IMR-90 (cell line): Measurements from ENCODE around the gene CATSPERZ. TPM values are rescaled to one million over a fixed set of nuclear protein-coding genes. Genes with fewer than 3 reads are reported as not detected.

Source experiments
- ATAC-seq: fragments of 200-7000 bp; cut with Tn5 transposase; 2 replicates; pipeline ENCODE4 v1.9.1; 2020; ENCODE audit warnings: low read depth, mild to moderate bottlenecking, moderate library complexity
- BruUV-seq: library from RNA; stranded (reverse); fragments of 400-500 nt; replicated peaks from 2 replicates; lab custom pipeline; 2021; lab: Mats Ljungman, UMichigan
- CTCF ChIA-PET: fragments of 300-600 bp; formaldehyde crosslinking; extraction: SDS; loops from one replicate; lab custom pipeline; 2021; ENCODE audit warnings: antibody characterized with exemption; lab: Yijun Ruan, JAX
- POLR2A ChIA-PET: fragments of 300-600 bp; sonication (Branson Sonifier 250); formaldehyde crosslinking; loops from one replicate; lab custom pipeline; 2022; ENCODE audit warnings: antibody characterized with exemption; ENCODE audit not compliant: unreplicated experiment; lab: Charles Lee
- DNase-seq: peaks from one replicate; pipeline ENCODE4 v3.0.0; 2013
- H2AFZ ChIP-seq: replicated peaks from 2 replicates; pipeline ENCODE3; 2013; ENCODE audit warnings: low read length, mild to moderate bottlenecking; ENCODE audit not compliant: poor library complexity
- H2AK5ac ChIP-seq: 2 replicates; pipeline ENCODE4 v1.6.1; 2013; ENCODE audit warnings: low read depth, low read length, inconsistent platforms
- H2AK9ac ChIP-seq: replicated peaks from 2 replicates; pipeline ENCODE3; 2013; ENCODE audit warnings: mild to moderate bottlenecking, low read depth, low read length, moderate library complexity; ENCODE audit not compliant: poor library complexity
- H2BK120ac ChIP-seq: 2 replicates; pipeline ENCODE4 v1.6.1; 2013; ENCODE audit warnings: low read depth, low read length, inconsistent platforms
- H2BK15ac ChIP-seq: 3 replicates; pipeline ENCODE4 v1.6.1; 2013; ENCODE audit warnings: low read depth, low read length, inconsistent platforms
- H2BK20ac ChIP-seq: 2 replicates; pipeline ENCODE4 v1.6.1; 2013; ENCODE audit warnings: low read depth, mild to moderate bottlenecking, inconsistent platforms, low read length, moderate library complexity
- H2BK5ac ChIP-seq: 2 replicates; pipeline ENCODE4 v1.6.1; 2013; ENCODE audit warnings: mild to moderate bottlenecking, low read depth, low read length, inconsistent platforms; ENCODE audit not compliant: poor library complexity, severe bottlenecking
- H3K14ac ChIP-seq: replicated peaks from 2 replicates; pipeline ENCODE4 v1.6.1; 2013; ENCODE audit warnings: low read depth, low read length, inconsistent platforms
- H3K18ac ChIP-seq: 2 replicates; pipeline ENCODE4 v1.6.1; 2013; ENCODE audit warnings: low read depth, low read length, control low read depth
- H3K23ac ChIP-seq: 2 replicates; pipeline ENCODE4 v1.6.1; 2013; ENCODE audit warnings: low read depth, low read length, inconsistent platforms
- H3K27ac ChIP-seq: 2 replicates; pipeline ENCODE4 v1.5.1; 2013; ENCODE audit warnings: mild to moderate bottlenecking, control low read depth, low read length; ENCODE audit not compliant: insufficient read depth
- H3K27me3 ChIP-seq: 2 replicates; pipeline ENCODE4 v1.6.1; 2013; ENCODE audit warnings: low read length; ENCODE audit not compliant: control insufficient read depth, insufficient read depth
- H3K36me3 ChIP-seq: 2 replicates; pipeline ENCODE4 v1.6.1; 2013; ENCODE audit warnings: low read length, mixed read lengths; ENCODE audit not compliant: control insufficient read depth, insufficient read depth
- H3K4ac ChIP-seq: 2 replicates; pipeline ENCODE4 v1.6.1; 2013; ENCODE audit warnings: low read depth, low read length, inconsistent platforms
- H3K4me1 ChIP-seq: 2 replicates; pipeline ENCODE4 v1.6.1; 2013; ENCODE audit warnings: low read length, mixed read lengths; ENCODE audit not compliant: control insufficient read depth, insufficient read depth
- H3K4me2 ChIP-seq: 2 replicates; pipeline ENCODE4 v1.6.1; 2013; ENCODE audit warnings: low read depth, mild to moderate bottlenecking, control low read depth, low read length, moderate library complexity
- H3K4me3 ChIP-seq: 2 replicates; pipeline ENCODE4 v1.5.1; 2013; ENCODE audit warnings: low read depth, mild to moderate bottlenecking, control low read depth, low read length, moderate library complexity; ENCODE audit not compliant: insufficient read depth
- H3K56ac ChIP-seq: 2 replicates; pipeline ENCODE4 v1.6.1; 2013; ENCODE audit warnings: low read length, inconsistent platforms; ENCODE audit not compliant: insufficient read depth; ENCODE audit errors: extremely low read depth
- H3K79me1 ChIP-seq, 2 experiments: 2 replicates each; pipeline ENCODE4 v1.6.1; 2013; ENCODE audit warnings: low read length in 2 of 2, inconsistent platforms in 1 of 2, low read depth in 1 of 2
- H3K9ac ChIP-seq: 2 replicates; pipeline ENCODE4 v1.6.1; 2013; ENCODE audit warnings: low read depth, low read length, control low read depth
- H3K9me1 ChIP-seq: 2 replicates; pipeline ENCODE4 v1.6.1; 2013; ENCODE audit warnings: low read length, inconsistent platforms; ENCODE audit not compliant: insufficient read depth
- H3K9me3 ChIP-seq: 2 replicates; pipeline ENCODE4 v1.6.1; 2013; ENCODE audit warnings: low read length; ENCODE audit not compliant: control insufficient read depth, insufficient read depth
- H4K20me1 ChIP-seq: 2 replicates; pipeline ENCODE4 v1.6.1; 2013; ENCODE audit warnings: low read length, inconsistent platforms; ENCODE audit not compliant: insufficient read depth
- H4K5ac ChIP-seq: 2 replicates; pipeline ENCODE4 v1.6.1; 2013; ENCODE audit warnings: mild to moderate bottlenecking, low read depth, low read length, control low read depth
- H4K8ac ChIP-seq, 2 experiments: 2 replicates each; pipeline ENCODE4 v1.6.1; 2013; ENCODE audit warnings: low read depth in 2 of 2, low read length in 2 of 2, control low read depth in 1 of 2, inconsistent platforms in 1 of 2
- H4K91ac ChIP-seq: 2 replicates; pipeline ENCODE4 v1.6.1; 2013; ENCODE audit warnings: low read depth, low read length, inconsistent platforms; ENCODE audit not compliant: insufficient read depth
- CEBPB ChIP-seq: IDR thresholded peaks from 2 replicates; pipeline ENCODE4 v1.6.1; 2012; ENCODE audit warnings: low read depth, low read length, improper control_type of control experiment
- CHD1 ChIP-seq: IDR thresholded peaks from 2 replicates; pipeline ENCODE4 v1.6.1; 2012; ENCODE audit warnings: low read depth, low read length, improper control_type of control experiment
- MAFK ChIP-seq: IDR thresholded peaks from 2 replicates; pipeline ENCODE4 v1.6.1; 2012; ENCODE audit warnings: low read depth, low read length, improper control_type of control experiment
- MAZ ChIP-seq: IDR thresholded peaks from 2 replicates; pipeline ENCODE4 v1.6.1; 2012; ENCODE audit warnings: low read depth, mild to moderate bottlenecking, low read length, improper control_type of control experiment, moderate library complexity, borderline replicate concordance
- MXI1 ChIP-seq: IDR thresholded peaks from 2 replicates; pipeline ENCODE4 v1.6.1; 2012; ENCODE audit warnings: low read depth, mild to moderate bottlenecking, low read length, moderate library complexity, borderline replicate concordance
- NFE2L2 ChIP-seq: fragments of 150-350 bp; IDR thresholded peaks from 2 replicates; pipeline ENCODE4 v1.6.1; 2016; ENCODE audit warnings: low read depth, mild to moderate bottlenecking, low read length
- POLR2A ChIP-seq: IDR thresholded peaks from 2 replicates; pipeline ENCODE4 v1.6.1; 2012; ENCODE audit warnings: mild to moderate bottlenecking, low read depth, low read length
- WGBS, 2 experiments: methylation state at CpG; one replicate each; pipeline versions ENCODE4 v1.1.5 to v1.1.7; 2013; ENCODE audit warnings: missing lambda C conversion rate in 2 of 2; ENCODE audit not compliant: insufficient read length in 1 of 2; ENCODE audit errors: extremely low coverage in 2 of 2; 5-methylcytosine and 5-hydroxymethylcytosine counted together
- dilution Hi-C: fragments of 300-500 bp; cut with HindIII; formaldehyde crosslinking; loops from one replicate; pipeline ENCODE4 v1.14.3; 2018; ENCODE audit warnings: low sequenced_read_pairs; ENCODE audit not compliant: unreplicated experiment
- in situ Hi-C: fragments of 300-500 bp; cut with MboI; formaldehyde crosslinking; loops from 3 replicates; pipeline ENCODE4 v1.14.3; 2019; ENCODE audit warnings: low sequenced_read_pairs, inconsistent platforms, mixed read lengths
- intact Hi-C: fragments of 100-400 bp; cut with micrococcal nuclease; formaldehyde crosslinking; loops from 2 replicates; pipeline ENCODE4 v1.10.0; 2022
- polyA plus RNA-seq, 3 experiments: library from polyadenylated mRNA; depleted of rRNA; stranded (reverse); fragments of >200 nt; gene quantifications; 2 replicates each; pipeline ENCODE4 v1.2.3, GENCODE V29; 2012; ENCODE audit warnings: low replicate concordance in 1 of 3
- total RNA-seq: library from RNA; depleted of rRNA; stranded (reverse); fragments of >200 nt; gene quantifications from 2 replicates; pipeline ENCODE4 v1.2.3, GENCODE V29; 2012

CATSPERZ gene
- total and polyA plus RNA-seq, 2 of the 4 experiments (the other 2 are of a cell fraction): not detected

GRCh38 chr11:64305075-64305690 is 5.0 kb downstream of the CATSPERZ start, which contains the start of gene ESRRA:
Gene ESRRA, plus strand, starts transcription at chr11:64305524. Its CDS starts 1,656 bp downstream, at chr11:64307180.
- BruUV-seq: no TSS peak
- no peaks in the 10 kb centered on the region for H3K9me3 ChIP-seq
- peak within 1 kb of the TSS; percentile 80 for H3K9ac ChIP-seq
- peak within 1 kb of the TSS; percentile 94 for H2AFZ ChIP-seq
- in situ Hi-C loops: no loop called here
- peak within 1 kb of the TSS; percentile 53; the same call in 1 of the 2 replicates for H4K91ac ChIP-seq
- H3K56ac ChIP-seq: peak within 1 kb of the TSS; percentile 32
- H4K8ac ChIP-seq: peak within 1 kb of the TSS; percentile 15 to 60; a peak in 3 of 4 replicates
- no peak within 1 kb of the TSS for H2BK15ac ChIP-seq
- H3K27ac ChIP-seq: peak within 1 kb of the TSS; percentile 86
- H2AK9ac ChIP-seq: peak within 1 kb of the TSS; percentile 92
- ChIA-PET CTCF (interaction anchor here (0.6 to 1.8 kb wide), 6 partner anchors 17 to 101 kb away, joined by 3 to 13 read pairs (median 4); partner anchors contain the start of gene BAD), POLR2A (interaction anchor here (1.6 kb wide), 1 partner anchor 12 kb away, joined by 4 read pairs; the partner anchor contains the start of genes PRDX5 and TRMT112)
- no peak within 1 kb of the TSS for H2BK20ac ChIP-seq
- WGBS, 2 experiments: 0% methylated on average over 50 of the region's 81 CpGs; no CpG with 5 or more reads in 1 of the 2 experiments
- peak within 1 kb of the TSS; percentile 88 for H3K14ac ChIP-seq
- peak within 1 kb of the TSS; percentile 58 for H3K4me3 ChIP-seq
- H3K4me2 ChIP-seq: peak within 1 kb of the TSS; percentile 90
- ATAC-seq (peak; percentile 88), DNase-seq (peak; percentile 96)
- no peaks in the 10 kb centered on the region for H3K9me1 ChIP-seq
- intact Hi-C loops: loop anchor here (1.0 to 10.0 kb wide), 2 partner anchors 35 to 300 kb away; no protein-coding TSS in a partner anchor
- H3K23ac ChIP-seq: peak within 1 kb of the TSS; percentile 80
- peak within 1 kb of the TSS; percentile 56 for H3K4ac ChIP-seq
- H3K27me3 ChIP-seq: peaks cover 7% of the 10 kb centered on the region
- H3K79me1 ChIP-seq: peaks cover 14 to 24% of the 10 kb centered on the region in 2 experiments; a peak in 3 of 4 replicates
- peaks cover 12% of the 10 kb centered on the region for H3K4me1 ChIP-seq
- H2BK120ac ChIP-seq: peak within 1 kb of the TSS; percentile 17; the same call in 1 of the 2 replicates
- H4K5ac ChIP-seq: peak within 1 kb of the TSS; percentile 1; the same call in 1 of the 2 replicates
- H2BK5ac ChIP-seq: peak within 1 kb of the TSS; percentile 66
- dilution Hi-C loops: no loop called here
- H3K18ac ChIP-seq: no peak within 1 kb of the TSS
- no peaks in the 10 kb centered on the region for H3K36me3 ChIP-seq
- peaks cover 11% of the 10 kb centered on the region for H4K20me1 ChIP-seq
- TF ChIP-seq MAZ: peak; percentile 86; the same call in 1 of the 2 replicates
- TF ChIP-seq CEBPB: peak; percentile 86
- TF ChIP-seq CHD1: no peak
- TF ChIP-seq POLR2A: peak; percentile 43; the same call in 1 of the 2 replicates
- no peak for TF ChIP-seq NFE2L2
- TF ChIP-seq MAFK: no peak
- peak; percentile 77 for TF ChIP-seq MXI1
- H2AK5ac ChIP-seq: peak within 1 kb of the TSS; percentile 83
